GM12872 (cell line): Measurements from ENCODE around the gene GTF3C1.

Experiments used
- CTCF ChIP-seq: IDR thresholded peaks from 3 replicates; pipeline ENCODE4 v1.5.1; 2011; ENCODE audit warnings: low read depth, mild to moderate bottlenecking, low read length, moderate library complexity; ENCODE audit not compliant: insufficient read depth

The GTF3C1 gene

GRCh38 chr16:27436921-27437650, 112.6 kb downstream of the GTF3C1 start:
- no peak for TF ChIP-seq CTCF

- TF ChIP-seq CTCF = no peak
Observed at GRCh38 chr16:27436065-27436464, 113.6 kb downstream of the GTF3C1 start.

- no peak for TF ChIP-seq CTCF
Observed at GRCh38 chr16:27434141-27435051, 115.3 kb downstream of the GTF3C1 start.

GRCh38 chr16:27433636-27434035, 116.1 kb downstream of the GTF3C1 start:
- TF ChIP-seq CTCF = no peak

GRCh38 chr16:27432558-27432957, 117.2 kb downstream of the GTF3C1 start:
- no peak for TF ChIP-seq CTCF

GRCh38 chr16:27431773-27432532, 117.8 kb downstream of the GTF3C1 start:
- no peak for TF ChIP-seq CTCF

GRCh38 chr16:27430923-27431484, 118.7 kb downstream of the GTF3C1 start:
- no peak for TF ChIP-seq CTCF
